Stimulated activated CD8-positive, alpha-beta memory T cell treated with anti-CD3 and anti-CD28 coated beads, Interleukin-2, amount 100 ng/mL, for 1 hour (primary cell): ENCODE results near the gene DUSP1.

ENCODE experiments used
- DNase-seq, 2 donors: peaks; one replicate each; pipeline ENCODE4 v3.0.0-alpha.2; 2020; ENCODE audit warnings: low read depth in 2 of 2

The DUSP1 gene

DNA sequence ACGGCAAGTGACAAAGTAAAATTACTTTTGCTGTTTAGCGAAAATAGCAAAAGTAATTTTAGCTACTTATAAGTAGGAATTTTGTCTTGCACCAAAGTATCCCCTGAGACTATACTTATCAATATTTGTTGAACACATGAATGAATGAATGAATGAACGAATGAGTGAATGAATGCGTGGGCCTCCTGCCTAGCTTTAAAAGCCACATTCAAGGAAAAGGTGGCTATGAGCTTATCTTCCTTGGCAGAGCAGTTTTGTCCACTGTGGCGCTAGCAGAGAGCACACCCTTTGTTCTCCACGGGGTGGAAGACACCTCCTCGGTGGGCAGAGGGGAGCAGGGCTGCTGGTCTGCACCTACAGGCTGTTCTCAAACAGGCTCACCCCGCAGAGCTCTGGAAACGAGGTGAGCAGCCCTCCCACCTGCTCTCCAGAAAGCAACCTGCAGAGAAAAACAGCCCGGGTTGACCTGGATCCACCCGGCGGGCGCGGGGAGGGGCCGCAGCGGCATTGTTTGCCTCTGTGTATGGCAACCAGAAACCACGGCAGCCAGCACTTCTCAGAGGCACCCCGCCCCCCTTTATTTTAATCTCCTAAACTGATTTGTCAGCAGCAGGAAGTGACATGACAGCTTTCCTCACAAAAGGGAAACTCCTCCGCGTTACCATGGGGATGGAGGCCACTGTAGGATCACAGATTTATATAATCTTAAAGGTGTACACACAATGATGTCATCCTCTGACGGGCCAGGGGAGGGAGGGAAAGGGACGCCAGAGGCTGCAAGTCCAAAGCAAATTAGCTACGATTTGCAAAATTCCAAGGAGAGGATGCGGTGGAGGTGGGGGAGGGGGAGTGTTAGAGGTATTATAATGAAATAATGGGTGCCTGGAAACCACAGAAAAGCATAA is 5.9 kb downstream of the DUSP1 start:
- peak; percentile 88 to 91 for DNase-seq

DNA sequence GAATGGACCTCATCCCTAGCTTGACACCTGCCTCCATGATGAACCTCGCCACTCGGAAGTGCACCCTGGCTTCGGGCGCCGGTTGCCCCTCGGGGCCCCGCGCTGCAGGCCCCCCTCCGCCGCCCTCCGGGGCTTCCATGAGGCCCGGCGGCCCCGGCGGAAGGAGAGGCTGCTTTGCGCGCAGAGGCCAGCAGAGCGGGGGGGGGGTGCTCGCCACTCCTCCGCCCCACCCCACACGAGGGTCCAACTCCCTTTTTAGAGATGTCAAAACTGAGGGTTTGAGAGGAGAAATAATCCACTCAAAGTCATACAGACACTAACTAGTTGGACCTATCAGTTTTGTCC is 7.9 kb downstream of the DUSP1 start:
- DNase-seq, result no peak

DNA sequence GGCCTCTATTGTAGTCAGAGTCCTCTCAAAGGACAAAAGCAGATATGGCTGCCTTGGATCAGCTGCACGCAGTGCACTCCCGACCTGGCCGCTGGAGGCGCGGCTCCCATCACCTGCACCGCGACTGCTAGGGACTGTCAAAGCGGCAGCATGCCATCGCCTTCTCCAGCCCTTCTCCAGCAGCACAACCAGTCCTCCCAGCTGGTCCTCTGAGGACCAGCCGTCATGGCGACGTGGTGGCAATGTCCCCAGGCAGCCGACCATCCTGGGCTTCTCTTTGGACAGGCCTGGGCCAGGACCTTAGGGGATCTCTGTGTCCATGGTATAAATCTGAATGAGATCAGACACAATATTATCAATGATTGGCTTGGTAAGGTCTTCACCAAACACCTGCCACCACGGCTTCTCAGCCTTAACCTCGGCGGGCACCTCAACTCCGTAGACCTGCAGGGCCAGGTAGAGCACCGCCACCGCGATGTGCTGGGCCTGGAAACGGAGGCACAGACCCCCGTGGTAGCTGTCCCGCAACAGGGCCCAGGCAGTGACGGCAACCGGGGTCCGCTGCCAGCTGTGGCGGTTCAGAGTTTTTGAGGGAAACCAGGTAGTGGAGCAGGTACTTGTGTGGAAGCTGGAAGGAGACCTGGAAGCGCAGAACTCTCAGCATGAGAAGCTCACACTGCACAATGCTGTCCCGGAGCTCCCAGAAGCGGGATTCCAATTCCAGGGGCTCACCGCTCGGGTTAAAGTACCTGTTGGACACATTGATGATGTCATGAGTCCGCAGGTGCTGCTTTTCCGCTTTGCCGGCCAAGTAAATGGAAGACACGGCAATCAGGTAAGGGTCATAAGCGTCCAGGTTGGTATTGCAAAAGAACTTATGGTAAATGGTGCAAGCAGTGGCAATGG is 8.5 kb downstream of the DUSP1 start:
- DNase-seq, result no peak

DNA sequence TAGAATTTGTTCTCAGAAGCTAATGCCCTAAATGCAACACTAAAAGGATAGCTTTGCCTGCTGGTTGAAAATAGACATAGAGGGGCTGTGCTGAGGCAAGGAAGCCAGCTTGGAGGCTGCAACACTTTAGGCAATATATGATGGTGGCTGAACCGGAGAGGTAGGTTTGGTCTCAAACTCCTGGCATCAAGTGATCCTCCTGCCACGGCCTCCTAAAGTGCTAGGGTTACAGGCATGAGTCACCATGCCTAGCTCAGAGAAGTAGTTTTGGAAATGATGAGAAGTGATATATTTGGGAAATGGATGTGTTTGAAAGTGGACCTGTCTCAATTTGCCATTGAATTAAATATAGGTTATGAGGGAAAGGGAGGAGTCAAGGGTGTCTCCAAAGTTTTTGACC is 10.0 kb downstream of the DUSP1 start:
- no peak for DNase-seq

DNA sequence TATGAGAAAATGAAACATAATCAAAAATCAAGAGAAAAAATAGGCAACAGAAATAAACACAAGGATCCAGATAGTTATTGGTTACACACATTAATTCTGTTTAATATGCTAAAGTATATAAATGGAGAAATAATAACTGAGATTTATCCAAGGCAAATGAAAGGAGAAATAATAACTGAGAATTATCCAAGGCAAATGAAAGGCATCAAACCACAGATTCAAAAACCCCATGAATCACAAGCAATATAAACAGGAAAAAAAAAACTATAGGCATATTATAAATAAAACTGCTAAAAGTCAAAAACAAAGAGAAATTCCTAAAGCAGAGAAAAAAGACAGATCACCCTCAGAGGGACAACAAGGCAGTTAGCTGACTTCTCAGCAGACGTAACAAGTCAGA is 10.9 kb downstream of the DUSP1 start:
- DNase-seq, result no peak

DNA sequence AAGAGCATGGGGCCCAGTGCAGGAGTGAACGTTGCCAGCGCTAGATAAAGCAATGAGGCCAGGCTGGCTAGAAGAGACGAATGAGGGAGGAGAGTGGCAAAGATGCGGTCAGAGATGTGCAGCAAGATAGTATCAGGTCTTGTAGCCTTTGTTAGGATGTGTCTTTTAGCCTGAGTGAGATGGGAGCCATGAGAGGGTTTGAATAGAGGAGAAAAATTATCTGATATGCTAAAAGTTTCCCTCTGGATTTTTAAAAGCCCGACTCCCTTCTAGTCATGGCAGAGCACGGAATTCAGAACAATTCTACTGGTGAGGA is 12.2 kb downstream of the DUSP1 start:
- no peak for DNase-seq

DNA sequence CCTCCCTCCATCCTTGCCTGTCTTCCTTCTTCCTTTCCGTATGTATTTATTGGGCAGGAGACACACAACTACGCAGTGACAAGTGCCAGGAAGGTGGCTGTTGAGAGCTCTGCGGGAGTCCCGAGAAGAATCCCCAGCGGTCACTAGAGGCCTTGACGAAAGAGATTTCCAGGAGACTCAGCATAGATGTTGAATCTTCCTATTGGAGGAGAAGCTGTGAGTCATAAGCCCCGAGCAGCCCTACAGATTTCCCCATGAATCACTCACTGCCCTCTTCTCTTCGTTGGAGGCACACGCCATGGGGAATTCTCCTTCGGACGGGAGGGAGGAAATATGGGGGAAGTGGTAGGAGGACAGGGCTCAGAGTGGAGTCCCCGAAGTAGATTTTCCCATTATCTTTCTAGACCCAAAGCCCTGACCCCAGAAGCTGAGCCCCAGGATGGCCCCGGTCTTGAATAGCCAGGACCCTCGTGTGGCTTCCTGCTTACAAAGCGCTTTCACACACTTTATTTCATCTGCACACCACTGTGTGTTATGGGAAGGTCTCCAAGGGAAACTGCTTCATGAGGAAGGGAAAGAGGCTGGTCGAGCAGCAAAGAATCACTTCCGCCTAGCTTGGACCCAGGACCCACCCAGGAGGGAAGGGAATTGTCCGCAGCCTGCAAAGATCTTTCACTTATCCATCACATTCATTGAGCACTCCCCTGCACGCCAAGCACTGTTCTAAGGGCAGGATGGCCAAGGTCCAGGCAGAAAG is 12.7 kb downstream of the DUSP1 start:
- no peak for DNase-seq

DNA sequence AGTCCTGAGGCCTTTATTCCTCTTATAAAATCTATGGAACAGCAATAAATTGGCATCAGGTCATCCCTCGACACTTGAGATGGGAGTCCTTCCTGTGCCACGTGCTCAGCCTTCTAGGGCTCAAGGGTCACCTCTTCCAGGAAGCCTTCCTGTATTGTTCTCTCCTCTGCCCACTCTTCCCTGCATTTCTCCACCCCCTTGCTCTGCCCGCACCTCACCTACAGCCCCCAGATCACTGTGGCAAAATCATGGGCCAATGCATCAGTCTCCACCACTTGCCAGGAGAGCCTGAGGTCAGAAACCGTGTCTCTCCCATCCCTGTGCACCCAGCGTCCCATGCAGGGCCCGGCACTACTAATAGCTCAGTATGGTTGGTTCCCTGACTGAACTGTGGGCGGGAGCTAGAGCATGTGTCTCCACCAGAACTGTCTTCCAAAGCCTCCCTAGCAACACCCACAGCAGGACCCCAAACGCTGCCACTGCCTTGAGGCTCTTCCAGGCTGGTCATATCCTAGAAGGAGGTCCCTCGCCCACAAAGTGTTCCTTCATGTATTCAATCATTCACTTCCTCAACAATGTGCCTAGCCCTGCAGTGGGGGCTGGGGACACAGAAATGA is 13.5 kb downstream of the DUSP1 start:
- DNase-seq, result no peak

DNA sequence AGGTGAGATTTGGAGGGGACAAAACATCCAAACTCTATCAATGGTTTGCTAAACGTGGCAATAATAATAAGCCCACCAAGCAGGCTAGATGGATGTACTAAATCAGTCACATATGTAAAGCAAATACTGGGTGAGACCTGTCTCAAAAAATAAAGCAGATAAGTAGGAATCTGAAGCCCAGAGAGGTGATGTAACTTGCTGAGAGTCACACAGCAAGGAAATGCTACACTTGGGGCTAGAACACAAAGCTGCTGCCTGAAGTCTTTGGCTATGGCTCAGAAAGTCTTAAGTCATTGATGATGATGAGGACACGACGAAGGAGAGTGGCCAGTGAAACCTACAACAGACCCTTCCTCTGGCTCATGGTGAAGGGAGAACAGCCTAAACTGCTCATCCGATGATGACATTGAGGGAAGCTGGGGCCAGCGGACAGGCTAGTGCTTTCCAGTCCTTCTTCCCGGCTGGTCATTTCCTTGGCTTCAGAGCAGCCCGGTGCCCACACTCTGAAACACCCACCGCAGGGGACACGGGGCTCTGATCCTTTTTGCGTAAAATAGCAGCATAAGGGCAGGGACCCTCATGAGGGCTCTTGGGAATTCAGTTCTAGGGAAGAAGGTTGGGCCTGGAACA is 14.1 kb downstream of the DUSP1 start:
- no peak for DNase-seq

DNA sequence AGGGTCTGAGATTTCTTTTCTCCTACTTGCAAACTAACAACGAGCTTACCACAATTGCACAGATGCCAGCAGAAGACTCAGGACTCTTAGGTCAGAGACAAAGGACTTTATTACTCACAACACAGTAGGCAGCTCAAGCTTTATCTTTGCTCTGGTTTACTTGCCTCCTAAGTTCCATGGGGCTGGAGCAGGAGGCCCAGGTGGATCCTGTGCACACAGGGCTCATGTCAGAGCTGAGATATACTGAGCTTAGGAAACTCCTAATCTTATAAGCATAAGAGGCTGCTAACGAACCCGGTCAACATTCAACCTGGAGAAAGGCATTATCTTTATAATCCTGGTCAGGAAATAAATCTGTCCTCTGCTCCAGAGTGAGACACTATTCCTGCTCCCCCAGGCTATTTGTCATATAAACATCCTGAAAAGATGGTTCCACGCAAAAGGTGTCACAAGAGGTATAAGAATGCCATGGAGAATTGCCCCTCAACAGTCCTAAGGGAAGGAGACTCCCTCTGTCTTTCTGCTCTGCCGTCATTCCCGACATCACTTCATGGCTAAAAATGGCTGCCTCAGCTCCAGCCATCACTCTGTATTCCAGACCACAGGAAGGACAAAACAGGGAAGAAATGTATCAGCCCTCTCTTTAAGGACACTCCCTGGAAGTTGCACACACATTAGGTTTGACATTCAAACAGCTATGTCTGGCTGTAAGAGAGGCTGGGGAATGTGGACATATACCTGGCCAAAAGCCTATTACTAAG is 16.2 kb downstream of the DUSP1 start:
- DNase-seq, result no peak

DNA sequence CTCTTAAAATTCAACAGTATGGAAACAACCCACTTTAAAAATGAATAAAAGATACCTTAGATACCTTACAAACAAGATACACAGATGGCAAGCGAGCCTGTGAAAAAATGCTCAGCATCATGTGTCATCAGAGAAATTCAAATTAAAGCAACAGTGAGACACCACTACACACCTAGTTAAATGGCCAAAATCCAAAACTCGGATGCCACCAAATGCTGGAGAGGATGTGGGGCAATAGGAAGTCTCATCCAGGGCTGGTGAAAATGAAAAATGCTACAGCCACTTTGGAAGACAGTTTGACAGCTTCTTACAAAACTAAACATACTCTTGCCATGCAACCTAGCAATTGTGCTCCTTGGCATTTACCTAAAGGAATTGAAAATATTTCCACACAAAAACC is 17.9 kb downstream of the DUSP1 start:
- DNase-seq, result no peak

DNA sequence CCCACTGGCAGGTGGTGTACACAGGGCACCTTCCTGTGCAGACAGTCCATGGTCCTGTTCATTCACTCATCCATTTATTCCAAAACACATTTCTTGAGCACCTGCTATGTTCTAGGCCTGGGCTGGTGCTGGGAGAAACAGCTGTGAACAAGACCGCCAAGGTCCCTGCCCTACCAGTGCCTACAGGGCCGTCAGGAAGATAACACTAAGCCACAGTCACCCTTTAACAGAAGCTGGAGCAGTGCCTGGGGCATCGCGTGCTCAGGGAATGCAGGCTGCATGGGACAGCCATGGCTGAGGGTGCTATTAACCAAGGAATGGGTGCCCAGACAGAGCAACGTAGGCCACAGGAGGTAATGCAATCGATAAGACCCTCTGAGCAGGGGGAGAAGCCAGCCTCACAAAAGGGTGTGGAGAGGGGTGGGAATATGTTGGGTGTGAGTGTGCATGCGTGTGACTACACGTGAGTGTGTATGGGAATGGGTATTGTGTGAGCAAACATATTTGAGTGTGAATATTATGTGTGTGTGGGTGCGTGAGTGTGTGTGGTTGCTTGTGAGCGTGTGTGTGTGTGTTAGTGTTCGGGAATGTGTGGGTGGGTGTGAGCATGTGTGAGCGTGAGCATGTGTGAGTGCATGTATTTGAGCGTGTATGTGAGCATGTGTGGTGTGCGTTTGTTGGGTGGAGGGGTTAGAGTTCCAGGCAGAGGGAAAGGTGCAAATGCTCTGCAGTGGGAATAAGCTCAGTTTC is 19.1 kb downstream of the DUSP1 start:
- DNase-seq, result no peak

DNA sequence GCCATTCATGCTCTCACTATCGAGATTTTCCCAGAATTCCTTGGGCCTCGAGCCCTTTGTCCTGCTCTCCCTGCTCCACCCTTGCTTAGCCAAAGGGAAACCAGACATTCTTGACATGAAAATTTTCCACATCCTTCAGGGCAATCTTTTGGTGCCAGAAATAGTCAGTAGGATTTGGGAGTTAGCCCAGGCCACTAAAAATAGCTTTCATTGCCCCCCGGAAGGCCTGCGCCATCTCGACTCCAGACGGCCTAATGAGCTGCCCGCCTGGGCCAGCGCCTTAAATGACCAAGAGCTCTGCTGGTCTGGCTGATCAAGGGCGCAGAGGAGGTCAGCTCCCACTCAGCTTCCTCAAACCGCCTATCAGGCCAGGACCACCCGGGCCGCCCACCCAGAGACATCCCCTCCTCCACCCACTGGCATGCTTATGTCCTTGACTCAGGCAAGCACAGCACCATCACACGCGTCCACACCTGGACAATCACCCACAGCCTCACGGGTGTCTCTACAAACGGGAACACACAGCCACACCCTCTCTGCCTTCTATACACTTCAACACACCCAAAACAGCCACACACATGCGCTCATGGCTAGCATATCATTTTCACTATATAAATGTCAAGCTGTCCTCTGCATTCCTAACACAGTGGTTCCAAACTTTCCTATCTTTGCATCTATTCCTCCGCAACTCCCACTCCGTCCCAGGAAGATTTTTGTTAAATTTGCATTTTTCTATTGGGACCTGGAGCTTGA is 20.9 kb downstream of the DUSP1 start:
- no peak for DNase-seq

DNA sequence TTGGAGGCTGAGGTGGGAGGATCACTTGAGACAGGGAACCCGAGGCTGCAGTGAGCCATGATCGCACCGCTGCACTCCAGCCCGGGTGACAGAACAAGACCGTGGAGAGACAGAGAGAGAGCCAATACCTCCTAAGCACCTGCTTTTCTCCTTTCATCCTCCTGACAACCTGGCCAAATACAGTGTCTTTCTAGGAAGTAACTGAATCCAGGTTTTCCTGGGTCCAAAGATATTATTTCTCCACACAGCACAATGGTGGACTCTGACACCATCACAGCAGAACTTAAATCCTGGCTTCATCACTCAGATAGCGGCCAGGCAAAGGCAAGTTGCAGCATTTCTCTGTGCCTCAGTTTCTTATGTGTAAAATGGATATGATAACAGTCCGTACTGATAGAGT is 21.9 kb downstream of the DUSP1 start:
- no peak for DNase-seq

DNA sequence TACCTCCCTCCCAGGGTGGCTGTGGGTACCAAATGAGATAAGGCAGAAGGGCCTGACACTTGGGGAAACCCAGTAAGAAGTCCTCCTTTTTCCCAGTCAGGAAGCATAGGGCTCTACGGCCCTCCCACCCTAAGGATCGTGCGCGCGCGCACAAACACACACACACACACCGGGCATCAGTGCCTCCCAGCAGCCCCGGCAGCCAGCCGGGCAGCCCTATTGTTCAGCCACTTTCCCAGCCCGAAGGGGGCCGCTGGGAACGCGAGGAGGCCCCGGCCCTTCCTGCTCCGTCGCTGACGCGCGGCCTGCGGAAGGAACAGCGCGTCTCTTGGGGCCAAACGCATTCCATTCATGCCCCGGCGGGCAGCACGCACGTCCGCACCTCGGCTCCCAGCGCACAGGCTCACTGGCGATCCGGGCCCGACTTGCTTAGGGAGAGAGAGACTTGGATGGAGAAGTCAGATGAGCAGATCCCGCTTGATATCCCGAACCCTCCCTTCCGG is 22.6 kb downstream of the DUSP1 start:
- DNase-seq, result no peak

DNA sequence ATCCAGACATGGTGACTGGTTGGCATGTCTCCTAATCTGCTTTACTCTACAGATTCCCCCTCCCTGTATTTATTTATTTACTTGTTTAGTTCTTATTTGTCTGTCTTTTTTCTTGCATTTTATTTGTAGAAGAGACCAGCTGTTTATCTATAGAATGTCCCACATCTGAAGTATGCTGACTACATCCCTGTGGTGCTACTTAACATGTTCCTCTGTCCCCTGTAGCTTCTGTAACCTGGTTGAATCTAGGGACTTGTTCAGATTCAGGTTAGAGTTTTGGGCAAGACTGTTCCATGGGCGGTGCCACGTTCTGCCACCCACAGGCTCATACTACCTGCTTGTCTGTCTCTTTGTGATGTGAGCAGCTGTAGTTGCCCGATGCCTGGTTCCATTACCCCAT is 23.5 kb downstream of the DUSP1 start:
- DNase-seq, result no peak

DNA sequence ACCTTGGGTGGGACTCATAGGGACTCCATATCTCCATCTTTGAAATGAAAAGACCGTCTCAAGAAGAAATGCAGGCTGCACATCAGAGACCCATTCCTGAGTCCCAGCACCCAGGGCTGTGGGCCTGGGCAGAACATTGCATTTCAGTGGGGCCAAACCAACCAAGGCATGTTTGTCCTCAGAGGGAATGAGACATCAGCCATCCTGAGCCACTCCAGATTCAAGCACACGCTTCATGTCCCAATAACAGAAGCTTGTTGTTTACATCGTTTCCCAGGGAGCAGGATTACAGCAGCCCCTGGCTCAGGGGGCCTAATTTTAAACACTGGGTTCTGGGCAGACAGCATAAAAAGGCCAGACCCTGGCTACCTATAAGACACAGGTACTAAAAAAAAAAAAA is 24.3 kb downstream of the DUSP1 start:
- no peak for DNase-seq

DNA sequence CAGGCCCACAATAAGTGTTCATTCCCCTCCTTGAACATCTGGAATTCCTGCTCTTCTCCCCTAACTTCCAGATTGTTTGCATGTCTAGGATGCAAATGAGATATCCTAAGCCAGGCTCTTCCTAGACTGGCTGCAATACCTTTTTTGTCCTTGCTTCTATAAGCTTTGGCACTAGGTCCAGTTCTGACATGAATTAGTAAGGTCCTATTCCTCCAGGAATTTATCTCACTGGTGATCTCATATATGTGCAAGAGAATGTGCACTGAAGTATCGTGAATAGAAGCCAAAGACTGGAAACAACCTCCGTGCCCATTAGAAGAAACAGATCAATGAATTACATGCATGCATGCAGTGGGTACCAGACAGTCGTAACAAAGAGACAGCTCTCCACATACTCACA is 25.2 kb downstream of the DUSP1 start:
- no peak for DNase-seq

DNA sequence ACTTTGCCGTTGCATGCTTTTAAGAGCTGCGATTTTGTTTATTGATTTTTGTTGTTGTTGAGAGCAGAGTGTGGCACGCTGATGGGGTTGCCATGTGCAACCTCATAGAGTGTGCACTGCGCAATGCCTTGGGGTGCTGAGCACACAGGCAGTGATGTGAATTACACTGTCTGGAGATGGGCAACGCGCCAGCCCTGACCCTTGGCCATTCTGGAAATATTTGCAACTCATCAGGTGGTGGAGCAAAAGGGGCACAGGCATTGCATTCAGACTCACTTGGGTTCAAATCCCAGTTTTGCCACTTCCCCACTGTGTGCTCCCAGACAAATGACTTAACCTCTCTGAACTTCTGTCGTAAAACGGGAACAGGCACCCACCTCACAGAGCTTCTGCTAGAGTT is 25.6 kb downstream of the DUSP1 start:
- no peak for DNase-seq
